OCI-LY7 (cell line): ENCODE data around the gene CNTN4. TPM values are rescaled to one million over a fixed set of nuclear protein-coding genes. Genes with fewer than 3 reads are reported as not detected.

Experiments
- BruUV-seq: library from RNA; stranded (reverse); fragments of 400-500 nt; replicated peaks from 2 replicates; lab custom pipeline; 2021; lab: Mats Ljungman, UMichigan
- CTCF ChIA-PET: fragments of 300-600 bp; sonication (Branson Sonifier 250); formaldehyde crosslinking; loops from one replicate; lab custom pipeline; 2022; ENCODE audit warnings: antibody characterized with exemption; ENCODE audit not compliant: unreplicated experiment; lab: Charles Lee
- POLR2A ChIA-PET: fragments of 300-600 bp; sonication (Branson Sonifier 250); formaldehyde crosslinking; loops from one replicate; lab custom pipeline; 2022; ENCODE audit warnings: antibody characterized with exemption; lab: Charles Lee
- DNase-seq: peaks from one replicate; pipeline ENCODE4 v3.0.0-alpha.2; 2015; ENCODE audit warnings: low spot score
- H2AFZ ChIP-seq: fragments of 200-600 bp; sonication (generic), shearing (Covaris generic); 2 replicates; pipeline ENCODE4 v1.6.1; 2014; ENCODE audit warnings: mild to moderate bottlenecking, antibody characterized with exemption, low read length, moderate library complexity
- H3K27ac ChIP-seq: fragments of 200-600 bp; sonication (generic); 2 replicates; pipeline ENCODE4 v1.5.1; 2014; ENCODE audit warnings: mixed run types, low read depth, mild to moderate bottlenecking, moderate library complexity, low read length, inconsistent platforms; ENCODE audit not compliant: poor library complexity, severe bottlenecking
- H3K36me3 ChIP-seq: fragments of 200-600 bp; sonication (generic); 2 replicates; pipeline ENCODE4 v1.6.1; 2014; ENCODE audit warnings: mild to moderate bottlenecking, antibody characterized with exemption, low read length, moderate library complexity, mixed read lengths; ENCODE audit not compliant: insufficient read depth
- H3K4me1 ChIP-seq: fragments of 200-600 bp; sonication (generic); 2 replicates; pipeline ENCODE4 v1.5.1; 2014; ENCODE audit warnings: mild to moderate bottlenecking, low read length; ENCODE audit not compliant: insufficient read depth, poor library complexity, severe bottlenecking
- H3K4me2 ChIP-seq: fragments of 200-600 bp; sonication (generic); 2 replicates; pipeline ENCODE4 v1.6.1; 2014; ENCODE audit warnings: mild to moderate bottlenecking, low read length
- H3K4me3 ChIP-seq: fragments of 200-600 bp; sonication (generic); 2 replicates; pipeline ENCODE4 v1.5.1; 2014; ENCODE audit warnings: mild to moderate bottlenecking, low read depth, low read length; ENCODE audit not compliant: poor library complexity, severe bottlenecking
- H3K79me2 ChIP-seq: fragments of 200-600 bp; sonication (generic); 2 replicates; pipeline ENCODE4 v1.6.1; 2016; ENCODE audit warnings: low read depth, mild to moderate bottlenecking, low read length, moderate library complexity, mixed read lengths; ENCODE audit not compliant: insufficient read depth
- H3K9me2 ChIP-seq: fragments of 200-600 bp; sonication (generic); 2 replicates; pipeline ENCODE4 v1.6.1; 2016; ENCODE audit warnings: mild to moderate bottlenecking, low read length, mixed read lengths; ENCODE audit not compliant: insufficient read depth
- H3K9me3 ChIP-seq: fragments of 200-600 bp; sonication (generic); 2 replicates; pipeline ENCODE4 v1.6.1; 2014; ENCODE audit warnings: mild to moderate bottlenecking, mixed run types, low read length, mixed read lengths
- H4K20me1 ChIP-seq: fragments of 200-600 bp; sonication (generic); 2 replicates; pipeline ENCODE4 v1.6.1; 2014; ENCODE audit warnings: mild to moderate bottlenecking, antibody characterized with exemption, low read length, moderate library complexity, mixed read lengths; ENCODE audit not compliant: insufficient read depth
- CTCF ChIP-seq: fragments of 200-600 bp; sonication (generic); conservative IDR thresholded peaks from 2 replicates; pipeline ENCODE4 v1.5.1; 2014; ENCODE audit warnings: mild to moderate bottlenecking, antibody characterized with exemption, low read length, moderate library complexity, mixed read lengths
- EZH2phosphoT487 ChIP-seq: fragments of 200-600 bp; sonication (generic); IDR thresholded peaks from 2 replicates; pipeline ENCODE4 v1.6.1; 2018; ENCODE audit warnings: low read depth, borderline replicate concordance, mild to moderate bottlenecking, mixed run types, antibody characterized with exemption, low read length, moderate library complexity, mixed read lengths
- intact Hi-C: fragments of 100-400 bp; cut with micrococcal nuclease; formaldehyde crosslinking; loops from one replicate; pipeline ENCODE4 v1.10.0; 2022; ENCODE audit not compliant: unreplicated experiment
- total RNA-seq, 2 experiments: library from RNA; depleted of rRNA in 1 of 2; stranded (reverse); fragments of >200 nt in 1 of 2; shearing (Covaris generic) in 1 of 2; gene quantifications; 2 replicates each; pipeline ENCODE4 v1.2.3, GENCODE V29; 2014 to 2022

CNTN4 gene
- total RNA-seq, 2 experiments from 2014 or later: not detected

- H3K4me3 ChIP-seq: no peak overlapping the region
These were observed 581.6 kb downstream of the CNTN4 start for GRCh38 chr3:2680236-2680635.

GRCh38 chr3:2684046-2684445, 585.4 kb downstream of the CNTN4 start:
- DNase-seq: no peak
- no peaks in the 10 kb centered on the region for H4K20me1 ChIP-seq
- POLR2A ChIA-PET: no interaction called here
- H3K9me3 ChIP-seq: no peaks in the 10 kb centered on the region
- BruUV-seq: no TSS peak
- H3K36me3 ChIP-seq: no peaks in the 10 kb centered on the region
- no peak overlapping the region for H3K4me3 ChIP-seq
- no peak overlapping the region for H2AFZ ChIP-seq
- intact Hi-C loops: no loop called here
- H3K27ac ChIP-seq: no peak overlapping the region
- no peaks in the 10 kb centered on the region for H3K79me2 ChIP-seq
- TF ChIP-seq EZH2phosphoT487: no peak
- no peak for TF ChIP-seq CTCF
- H3K4me1 ChIP-seq: no peaks in the 10 kb centered on the region
- H3K9me2 ChIP-seq: no peaks in the 10 kb centered on the region
- CTCF ChIA-PET: no interaction called here
- H3K4me2 ChIP-seq: no peak overlapping the region

More at GRCh38 chr3:2680236-2680635, 581.6 kb downstream of the CNTN4 start:
- H3K4me2 ChIP-seq: no peak overlapping the region
- BruUV-seq: no TSS peak
- no peaks in the 10 kb centered on the region for H3K9me2 ChIP-seq
- no peak overlapping the region for H3K27ac ChIP-seq
- POLR2A ChIA-PET: no interaction called here
- no peak for TF ChIP-seq CTCF
- TF ChIP-seq EZH2phosphoT487: no peak
- H4K20me1 ChIP-seq: no peaks in the 10 kb centered on the region
- H3K9me3 ChIP-seq: no peaks in the 10 kb centered on the region
- H3K79me2 ChIP-seq: no peaks in the 10 kb centered on the region
- no peak overlapping the region for H2AFZ ChIP-seq
- no peaks in the 10 kb centered on the region for H3K36me3 ChIP-seq
- CTCF ChIA-PET: no interaction called here
- intact Hi-C loops: no loop called here
- no peaks in the 10 kb centered on the region for H3K4me1 ChIP-seq
- DNase-seq: no peak

- Histone ChIP-seq H3K36me3 (no peaks in the 10 kb centered on the region), H3K9me3 (no peaks in the 10 kb centered on the region), H4K20me1 (no peaks in the 10 kb centered on the region), H2AFZ (no peak overlapping the region), H3K79me2 (no peaks in the 10 kb centered on the region), H3K27ac (no peak overlapping the region), H3K4me3 (no peak overlapping the region), H3K4me2 (no peak overlapping the region), H3K4me1 (no peaks in the 10 kb centered on the region), H3K9me2 (no peaks in the 10 kb centered on the region)
- intact Hi-C loops: no loop called here
- ChIA-PET CTCF (no interaction called here), POLR2A (no interaction called here)
- DNase-seq: no peak
- TF ChIP-seq CTCF (no peak), EZH2phosphoT487 (no peak)
- BruUV-seq: no TSS peak
These were observed 588.3 kb downstream of the CNTN4 start for GRCh38 chr3:2686816-2687502.
